NCI-H1417 (cell line): ENCODE measurements around the gene TCF7L1.
"Not testable (repeated sequence)": the region's sequence is repeated elsewhere in the genome, so short reads cannot be mapped to it uniquely, and the experiment has no call there.

Source experiments
- DNase-seq, 3 experiments: peaks; one replicate each; lab custom pipeline; 2025; lab: John Stamatoyannopoulos, UW

TCF7L1 gene

GRCh38 chr2:85184231-85184630 is 51.0 kb downstream of the TCF7L1 start:
- DNase-seq = no peak

DNA sequence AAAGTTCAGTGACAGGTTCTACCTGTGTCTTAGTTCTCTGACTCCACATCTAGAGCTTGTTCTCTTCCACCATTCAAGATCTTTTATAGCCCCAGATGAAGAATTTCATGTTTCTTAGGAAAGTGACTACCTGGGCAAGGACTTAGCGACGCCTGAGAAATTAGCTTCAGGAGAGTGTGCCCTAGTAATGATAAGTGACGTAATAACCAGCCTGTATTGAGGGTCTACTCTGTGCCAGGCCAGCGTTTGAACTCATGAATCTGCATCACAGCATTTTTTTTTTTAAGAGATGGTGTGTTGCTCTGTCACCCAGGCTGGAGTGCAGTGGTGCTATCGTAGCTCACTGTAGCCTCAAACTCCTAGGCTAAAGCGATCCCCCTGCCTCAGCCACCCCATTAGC is 51.8 kb downstream of the TCF7L1 start:
- DNase-seq = no peak

DNA sequence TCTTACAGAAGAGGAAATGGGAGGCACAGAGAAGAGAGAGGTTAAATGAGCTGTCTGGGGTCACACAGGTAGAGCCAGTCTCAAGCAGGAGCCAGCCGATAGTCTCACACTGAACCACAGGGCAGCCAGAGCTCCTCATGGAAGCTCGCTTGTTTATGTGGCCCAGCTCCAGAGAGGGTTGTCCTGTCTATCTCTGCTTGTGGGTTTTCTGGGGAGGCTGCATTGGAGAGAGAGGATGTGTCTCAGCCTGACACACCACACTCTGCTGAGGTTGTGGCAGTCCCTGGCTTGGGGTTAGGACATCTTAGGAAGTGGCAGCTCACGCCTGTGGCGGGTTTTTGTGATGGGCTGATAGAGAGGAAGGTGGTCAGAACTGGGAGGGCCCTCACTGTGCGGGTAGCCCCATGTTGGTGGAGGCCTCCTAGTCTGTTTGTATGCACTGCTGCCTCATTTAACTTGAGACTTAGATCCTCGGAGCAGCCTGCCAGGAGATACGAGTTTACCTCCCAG is 52.3 kb downstream of the TCF7L1 start:
- DNase-seq = no peak

- no peak for DNase-seq
These were observed 53.9 kb downstream of the TCF7L1 start for GRCh38 chr2:85187069-85187468.

DNA sequence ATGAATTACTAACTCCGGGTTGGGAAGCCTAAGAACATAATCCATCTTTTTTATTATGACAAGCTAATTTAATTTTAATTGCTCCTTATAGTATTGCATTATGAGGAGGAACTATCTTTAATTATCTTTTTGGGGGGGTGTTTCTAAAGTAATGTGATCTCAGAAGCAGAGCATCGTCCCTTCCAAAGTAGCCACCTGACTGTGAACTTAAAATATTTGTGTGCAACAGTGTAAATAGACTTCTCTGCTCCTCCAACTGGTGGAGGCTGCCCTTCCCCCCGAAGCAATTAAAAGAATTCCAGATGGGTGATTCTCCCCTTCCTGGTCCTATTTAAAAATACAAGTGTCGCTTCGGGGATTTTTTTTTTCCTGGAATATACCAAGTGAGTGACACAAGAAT is 55.7 kb downstream of the TCF7L1 start:
- peak in 2 of 3 experiments; percentile 13 to 67 for DNase-seq

DNA sequence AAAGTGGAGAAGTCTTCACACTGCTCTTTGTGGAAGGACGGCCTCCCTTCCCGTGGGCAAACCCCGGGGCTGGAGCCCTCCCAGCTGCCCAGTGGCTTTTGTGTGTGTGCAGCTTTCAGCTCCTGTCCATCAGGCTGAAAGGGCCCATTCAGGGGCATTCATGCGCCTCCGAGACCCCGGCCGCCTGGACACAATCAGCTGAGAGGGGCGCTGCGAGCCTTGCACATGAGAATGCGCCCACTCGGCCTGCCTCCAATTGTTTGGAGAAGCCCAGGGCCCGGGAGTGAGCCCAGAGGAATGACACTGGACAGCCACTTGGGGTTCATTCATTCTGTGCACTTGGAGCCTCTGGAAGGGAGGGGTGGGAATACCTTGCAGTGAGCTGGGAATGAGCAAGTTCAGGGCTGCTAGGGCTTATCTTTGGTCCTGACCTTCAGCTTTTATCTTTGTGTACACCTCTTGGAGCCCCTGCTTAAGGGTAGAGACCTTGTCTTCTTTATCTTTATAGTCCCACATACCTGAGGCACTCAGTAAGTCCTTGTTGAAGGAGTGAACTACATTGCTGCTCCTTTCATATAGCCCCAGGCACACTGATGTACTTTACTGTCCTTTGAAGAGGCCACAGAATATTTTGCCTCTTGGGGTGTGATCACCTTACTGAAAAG is 56.5 kb downstream of the TCF7L1 start:
- DNase-seq = no peak

GRCh38 chr2:85191157-85191556 is 58.0 kb downstream of the TCF7L1 start:
- DNase-seq = no peak

DNA sequence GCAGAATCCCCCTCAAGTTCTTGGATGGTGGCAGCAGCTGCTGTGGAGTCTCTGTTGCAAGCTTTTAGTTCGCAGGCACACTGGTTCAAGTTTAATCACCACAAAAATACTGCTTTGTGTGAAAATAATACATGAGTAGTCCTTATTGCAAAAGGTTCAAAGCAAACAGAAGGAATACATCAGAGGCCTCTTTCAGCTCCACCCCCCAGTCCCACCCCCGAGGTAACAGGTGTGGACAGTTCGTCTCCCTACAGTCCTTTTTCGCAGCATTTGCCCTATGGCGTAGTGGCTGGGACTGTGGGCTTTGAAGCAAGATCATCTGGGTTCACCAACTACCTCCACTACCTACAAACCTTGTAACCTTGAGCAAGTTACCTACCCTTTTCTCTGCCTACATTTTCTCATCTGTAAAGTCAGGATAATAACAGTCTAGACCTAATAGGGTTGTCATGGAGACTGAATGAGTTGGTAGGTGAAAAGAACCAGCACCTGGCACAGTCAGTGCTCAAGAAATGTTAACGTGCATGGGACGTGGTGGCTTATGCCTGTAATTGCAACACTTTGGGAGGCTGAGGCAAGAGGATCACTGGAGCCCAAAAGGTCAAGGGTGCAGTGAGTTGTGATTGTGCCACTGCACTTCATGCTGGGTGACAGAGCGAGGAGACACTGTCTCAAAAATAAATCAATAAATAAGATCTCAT is 61.7 kb downstream of the TCF7L1 start:
- DNase-seq = peak in 2 of 3 experiments; percentile 11 to 44

DNA sequence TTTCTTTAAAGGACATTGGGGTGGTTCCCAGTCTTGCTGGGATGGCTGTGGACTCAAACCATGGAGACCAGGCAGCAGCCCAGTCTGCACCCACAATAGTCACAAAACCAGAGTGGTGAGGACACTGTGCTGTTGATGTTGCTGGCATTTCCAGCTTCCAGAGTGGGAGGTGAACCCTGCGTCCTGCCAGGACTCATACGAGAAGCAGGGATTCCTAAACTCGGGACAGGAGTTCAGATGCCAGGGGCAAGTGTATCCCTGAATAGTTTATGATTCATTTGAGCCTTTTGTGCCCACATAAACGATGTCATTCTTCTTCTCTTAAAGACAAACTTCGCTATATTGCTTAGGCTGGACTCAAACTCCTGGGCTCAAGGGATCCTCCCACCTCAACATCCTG is 62.8 kb downstream of the TCF7L1 start:
- no peak for DNase-seq

GRCh38 chr2:85199698-85200097 is 66.5 kb downstream of the TCF7L1 start:
- no peak for DNase-seq

GRCh38 chr2:85209887-85210286 is 76.7 kb downstream of the TCF7L1 start:
- no peak for DNase-seq

- DNase-seq = no peak
These were observed 77.3 kb downstream of the TCF7L1 start for GRCh38 chr2:85210511-85210910.

DNA sequence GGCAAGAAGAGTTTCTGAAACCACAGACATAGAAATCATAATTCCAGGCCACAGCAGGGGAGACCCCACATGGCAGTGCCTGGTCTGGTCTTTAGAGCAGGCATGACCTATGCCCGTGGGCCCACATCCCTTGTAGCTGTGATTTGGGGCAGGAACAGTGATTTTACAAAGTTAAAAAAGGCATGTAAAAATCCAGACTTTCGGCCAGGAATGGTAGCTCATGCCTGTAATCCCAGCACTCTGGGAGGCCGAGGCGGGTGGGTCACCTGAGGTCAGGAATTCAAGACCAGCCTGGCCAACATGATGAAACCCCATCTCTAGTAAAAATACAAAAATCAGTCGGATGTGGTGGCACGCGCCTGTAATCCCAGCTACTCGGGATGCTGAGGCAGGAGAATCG is 78.4 kb downstream of the TCF7L1 start:
- not testable (repeated sequence) for DNase-seq

GRCh38 chr2:85212841-85213240 is 79.6 kb downstream of the TCF7L1 start:
- no peak for DNase-seq

DNA sequence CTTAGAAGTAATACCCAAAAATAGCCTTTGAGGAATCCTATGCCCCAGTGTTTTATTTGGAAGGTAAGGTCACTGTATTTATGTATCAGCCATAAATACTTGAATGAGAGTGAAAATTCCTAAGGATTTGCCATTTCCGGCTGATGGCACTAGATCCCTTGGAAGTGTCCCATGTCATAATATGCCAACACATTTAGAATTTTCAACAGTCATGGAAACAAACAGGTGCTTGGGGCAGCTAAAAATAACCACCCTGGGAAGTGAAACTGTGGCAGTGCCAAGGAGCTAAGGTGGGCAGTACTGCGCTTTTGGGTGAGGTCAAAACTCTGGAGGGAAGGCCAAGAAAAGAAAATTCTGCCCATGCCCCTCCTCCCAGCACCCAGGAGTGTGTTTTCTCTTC is 80.2 kb downstream of the TCF7L1 start:
- no peak for DNase-seq

DNA sequence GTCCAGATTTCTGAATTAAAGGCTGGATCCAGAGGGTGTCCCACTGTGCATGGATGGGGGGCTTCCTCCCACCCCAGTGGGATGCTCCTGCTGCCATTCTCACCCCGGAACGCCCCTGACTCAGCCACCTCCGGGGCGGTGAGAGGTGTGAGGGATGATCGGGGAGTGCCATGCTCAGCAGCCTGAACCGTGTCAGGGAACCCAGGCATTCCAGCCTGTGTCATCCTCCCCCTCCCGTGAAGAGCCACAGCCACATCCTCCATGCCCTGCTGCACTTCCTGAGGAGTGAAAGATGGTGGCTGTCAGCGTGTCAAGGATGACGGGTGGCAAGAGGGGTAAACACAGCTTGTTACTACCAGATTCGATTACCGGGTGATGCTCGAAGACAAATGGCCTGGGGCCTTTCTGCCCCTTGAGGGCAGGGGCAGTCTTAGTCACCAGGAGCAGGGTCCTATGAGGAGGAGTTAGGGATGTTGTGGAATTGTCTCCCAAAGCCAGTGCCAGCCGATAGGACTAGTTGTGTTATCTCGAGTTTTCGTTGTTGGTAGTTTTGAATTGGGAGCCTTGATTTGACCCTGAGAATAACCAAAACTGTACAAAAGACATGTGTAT is 80.8 kb downstream of the TCF7L1 start:
- DNase-seq = no peak

DNA sequence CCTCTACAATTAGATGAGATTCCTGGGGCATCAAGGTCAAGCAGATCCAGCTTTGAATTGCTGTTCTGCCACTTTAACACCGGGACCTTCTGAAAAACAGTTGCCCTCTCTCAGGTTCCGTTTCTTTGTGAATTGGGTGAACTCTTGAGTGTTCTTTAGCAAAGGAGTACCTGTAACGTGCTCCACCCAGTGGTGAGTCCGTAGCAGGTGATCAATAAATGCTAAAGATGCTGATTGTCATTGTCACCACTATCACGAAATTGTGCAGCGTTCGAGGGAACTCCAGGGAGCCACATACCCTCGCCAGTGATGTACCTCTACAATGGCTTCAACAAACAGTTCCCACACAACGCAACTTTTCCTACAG is 81.9 kb downstream of the TCF7L1 start:
- no peak for DNase-seq

DNA sequence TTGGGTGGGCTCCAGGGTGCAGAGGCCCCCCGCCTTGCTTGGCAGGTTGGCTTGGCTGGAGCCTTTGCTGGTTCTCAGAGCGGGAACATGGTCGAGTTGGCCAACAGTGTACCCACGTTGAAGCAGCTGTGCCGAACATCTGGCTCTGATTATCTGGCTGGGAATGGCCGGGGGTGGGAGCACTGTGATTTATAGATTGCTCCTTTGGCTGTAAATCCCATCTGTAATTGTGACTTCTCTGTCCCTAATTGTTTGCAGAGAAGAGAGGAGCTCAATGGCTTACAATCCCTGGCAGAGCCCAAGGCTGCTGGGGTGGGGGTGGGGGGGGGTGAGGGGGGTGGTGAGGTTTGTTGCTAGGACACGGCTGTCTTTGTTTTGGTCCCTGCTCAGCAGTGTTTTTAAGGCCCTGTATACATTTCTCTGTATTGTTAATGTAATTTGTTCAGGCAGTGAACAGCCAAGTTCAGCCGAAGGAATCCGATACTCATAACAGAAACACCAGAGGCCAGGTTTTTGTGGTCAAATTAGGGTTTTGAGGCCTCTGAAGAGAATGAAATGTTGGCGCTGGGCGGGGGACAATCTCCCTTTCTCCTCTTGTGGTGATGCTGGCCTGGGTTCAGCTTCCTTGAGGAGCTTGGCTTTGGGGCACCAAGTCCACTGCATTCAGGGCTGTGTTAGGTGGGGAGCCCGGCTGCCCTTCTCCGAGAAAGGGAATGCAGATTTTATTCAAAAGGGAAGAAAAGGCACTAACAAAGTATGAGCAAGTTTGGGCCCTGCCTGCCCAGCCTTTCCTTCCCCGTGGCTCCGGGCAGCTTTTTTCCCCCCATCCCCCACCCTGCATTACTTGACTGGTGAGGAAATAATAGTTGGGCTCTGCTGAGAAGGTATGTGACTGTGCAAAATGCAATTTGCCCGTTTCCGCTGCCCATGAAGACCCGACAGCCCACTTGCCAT is 82.5 kb downstream of the TCF7L1 start:
- peak; percentile 24 to 69 (median 45) for DNase-seq

DNA sequence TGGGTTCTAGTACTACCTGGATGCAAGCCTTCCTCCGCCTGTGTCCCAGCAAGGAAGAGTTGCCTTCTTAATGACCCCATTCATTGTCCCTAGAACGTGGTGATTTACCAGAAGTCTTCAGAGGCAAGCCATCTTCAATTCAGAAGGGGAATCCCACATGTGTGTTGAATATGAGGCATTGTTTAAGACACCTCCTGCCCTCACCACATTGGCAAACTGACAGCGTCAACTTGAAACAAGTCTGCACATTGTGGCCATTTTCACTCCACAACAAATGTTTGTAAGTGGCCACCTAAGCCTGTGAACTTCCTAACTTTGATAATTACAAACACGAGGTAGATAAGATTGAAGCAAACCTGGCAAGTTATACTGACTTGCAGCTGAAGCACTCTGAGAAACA is 83.7 kb downstream of the TCF7L1 start:
- DNase-seq = no peak

GRCh38 chr2:85221067-85221691 is 88.0 kb downstream of the TCF7L1 start:
- no peak for DNase-seq

GRCh38 chr2:85222792-85223191 is 89.6 kb downstream of the TCF7L1 start:
- DNase-seq = no peak

- no peak for DNase-seq
These were observed 93.6 kb downstream of the TCF7L1 start for GRCh38 chr2:85226783-85227182.
